HG02623 (cell line): ENCODE results near the gene RDH12.

Experiments
- ATAC-seq: cut with Tn5 transposase; IDR thresholded peaks from one replicate; pipeline ENCODE4 v1.9.1; 2021; ENCODE audit warnings: moderate library complexity; ENCODE audit not compliant: unreplicated experiment

The RDH12 gene

DNA sequence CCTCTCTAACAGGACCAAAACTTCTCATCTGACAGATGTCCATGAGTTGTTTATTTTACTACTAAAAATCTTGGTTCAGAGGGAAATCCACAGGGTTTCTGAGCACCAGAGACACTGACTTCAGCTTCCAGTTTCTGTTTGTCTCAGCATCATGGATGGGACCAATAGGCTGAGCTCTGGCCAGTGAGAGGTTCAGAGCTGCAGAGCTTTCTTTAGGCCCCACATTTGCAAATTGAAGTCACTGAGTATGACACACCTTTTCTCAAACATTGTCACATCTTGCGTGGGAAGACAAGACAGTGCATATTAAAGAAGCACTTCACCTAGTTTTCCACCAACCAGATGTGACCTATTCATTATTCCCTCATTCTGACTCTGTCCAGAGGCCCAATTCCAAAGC, 45.2 kb downstream of the RDH12 start:
- ATAC-seq: no peak

DNA sequence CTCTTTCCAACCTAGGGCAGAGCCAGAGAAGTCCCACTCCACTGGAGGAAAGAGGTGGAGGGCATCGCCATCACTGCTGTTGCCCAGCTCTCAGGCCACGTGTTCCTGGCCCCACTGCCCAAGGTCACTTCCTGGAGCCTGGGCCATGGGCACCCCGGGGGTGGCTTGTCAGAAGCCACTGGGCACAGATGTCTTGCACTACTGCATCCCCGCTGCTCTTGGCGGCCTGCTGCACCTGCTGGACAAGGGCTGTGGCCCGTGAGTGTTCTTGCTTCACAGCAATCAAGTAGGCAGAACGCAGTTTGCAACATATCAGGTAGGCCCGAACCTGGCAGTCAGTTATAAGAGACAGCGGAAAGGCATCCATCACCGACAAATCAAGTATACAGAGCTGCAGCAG, 46.6 kb downstream of the RDH12 start:
- ATAC-seq: no peak

GRCh38 chr14:67749341-67750084, 47.8 kb downstream of the RDH12 start:
- no peak for ATAC-seq

DNA sequence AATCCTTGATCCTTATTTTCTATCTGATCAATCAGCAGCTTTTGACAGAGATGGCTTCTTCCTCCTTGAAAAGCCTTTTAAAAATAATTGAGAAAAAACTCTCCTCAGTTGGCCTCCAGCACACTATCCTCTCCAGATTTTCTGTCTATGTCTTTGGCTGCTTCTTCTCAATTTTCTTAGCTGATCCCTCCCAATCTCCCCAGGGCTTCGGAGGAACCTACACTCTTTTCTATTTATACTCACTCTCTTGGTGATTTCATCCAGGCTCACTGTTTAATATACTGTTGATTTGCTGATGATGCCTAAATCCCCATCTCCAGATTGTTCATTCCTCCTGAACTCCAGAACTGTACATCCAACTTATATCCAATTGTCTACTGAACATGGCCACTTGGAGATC, 54.8 kb downstream of the RDH12 start:
- ATAC-seq: no peak

GRCh38 chr14:67757175-67757574, 55.5 kb downstream of the RDH12 start:
- no peak for ATAC-seq

DNA sequence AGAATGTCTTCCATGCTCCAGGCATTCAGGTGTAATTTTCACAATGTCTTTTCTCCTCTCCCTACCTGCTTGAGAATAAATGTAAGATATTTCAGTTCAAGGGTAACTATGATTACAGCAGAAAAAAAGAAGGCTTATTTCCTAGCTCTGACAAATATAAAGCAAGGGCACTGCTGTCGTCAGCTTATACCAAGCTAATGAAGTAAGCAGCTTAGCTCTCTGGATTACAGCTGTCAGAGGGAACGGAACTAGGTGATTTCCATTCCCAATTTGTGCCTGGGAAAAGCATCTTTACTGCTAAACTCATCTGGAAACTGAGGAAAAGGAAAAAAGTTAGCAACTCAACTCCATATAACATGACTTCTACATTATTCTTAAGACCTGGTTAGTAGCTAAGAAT, 58.2 kb downstream of the RDH12 start:
- no peak for ATAC-seq

GRCh38 chr14:67762051-67762450, 60.4 kb downstream of the RDH12 start:
- ATAC-seq: no peak

GRCh38 chr14:67763158-67763822, 61.6 kb downstream of the RDH12 start:
- ATAC-seq: no peak

DNA sequence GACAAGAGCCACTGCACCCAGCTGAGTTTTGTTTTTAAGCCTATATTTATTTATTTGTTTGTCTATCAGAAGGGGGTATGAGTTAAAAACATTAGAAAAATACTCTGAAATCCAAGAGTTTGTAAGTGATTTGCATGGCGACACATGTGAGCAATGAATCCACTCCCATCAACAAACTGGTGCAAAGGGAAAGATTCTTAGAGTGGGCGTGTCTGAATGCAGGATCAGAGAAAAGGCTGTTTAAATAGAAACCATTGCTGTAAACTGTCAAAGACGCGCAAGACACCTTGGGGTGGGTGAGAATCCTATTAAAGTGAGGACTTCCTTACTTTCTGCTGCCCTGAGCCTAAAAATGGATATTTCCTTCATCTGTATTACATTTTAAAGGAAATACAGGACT, 62.8 kb downstream of the RDH12 start:
- no peak for ATAC-seq

- ATAC-seq: no peak
These were observed 63.6 kb downstream of the RDH12 start for GRCh38 chr14:67765192-67765834.

GRCh38 chr14:67766035-67766680, 64.5 kb downstream of the RDH12 start:
- ATAC-seq: no peak

- no peak for ATAC-seq
These were observed 66.5 kb downstream of the RDH12 start for GRCh38 chr14:67768219-67768618.

DNA sequence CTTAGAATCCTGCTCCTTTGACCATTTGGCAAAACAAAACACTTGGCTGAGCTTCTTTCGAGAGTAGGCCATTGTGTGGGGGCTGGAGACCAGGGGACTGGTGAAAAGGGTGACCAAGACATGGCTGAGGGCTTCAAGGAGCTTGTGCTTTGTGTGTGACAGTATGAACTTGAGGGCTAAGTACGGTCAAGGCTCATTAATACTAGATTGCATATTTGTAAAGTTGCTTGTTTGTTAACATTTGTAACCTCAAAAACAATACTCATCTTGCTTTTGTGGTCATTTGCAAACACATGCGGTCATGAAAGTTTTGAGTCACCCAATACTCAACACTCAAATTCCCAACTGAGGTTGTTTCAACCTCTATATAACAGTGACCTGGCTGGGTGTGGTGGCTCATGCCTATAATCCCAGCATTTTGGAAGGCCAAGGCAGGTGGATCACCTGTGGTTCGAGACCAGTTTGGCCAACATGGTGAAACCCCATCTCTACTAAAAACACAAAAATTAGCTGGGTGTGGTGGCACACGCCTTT, 72.2 kb downstream of the RDH12 start:
- no peak for ATAC-seq

DNA sequence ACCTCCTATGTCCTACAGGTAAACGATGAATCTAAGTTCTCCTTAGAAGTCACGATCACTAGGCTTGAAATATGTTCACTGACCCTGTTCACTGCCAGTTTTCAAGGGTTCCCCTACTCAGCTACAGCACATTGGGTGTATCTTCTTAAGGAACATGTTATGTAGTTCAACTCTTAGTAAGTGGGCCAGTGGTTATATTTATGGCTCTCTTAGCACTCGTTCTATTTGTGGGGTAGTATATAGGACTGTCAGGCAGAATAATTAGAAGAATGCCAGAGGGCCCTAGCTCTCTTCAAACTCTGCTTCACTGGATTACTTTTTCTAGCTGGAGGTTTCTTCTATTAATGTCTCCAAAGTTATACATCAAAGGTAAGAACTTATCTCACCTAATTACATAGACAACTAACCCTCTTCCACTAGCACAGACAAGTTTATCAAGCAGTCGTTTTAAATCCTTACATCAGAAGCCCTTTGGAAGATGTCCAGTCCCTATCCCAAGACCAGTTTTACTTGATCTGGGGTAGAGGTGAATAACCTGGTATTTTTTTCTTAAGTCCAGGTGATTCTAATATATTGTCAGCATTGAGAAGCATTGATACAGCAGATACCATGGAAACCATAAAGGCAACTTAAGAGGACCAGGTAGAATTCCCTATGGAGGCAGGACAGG, 75.1 kb downstream of the RDH12 start:
- ATAC-seq: no peak

GRCh38 chr14:67778792-67779191, 77.1 kb downstream of the RDH12 start:
- ATAC-seq: no peak

- no peak for ATAC-seq
These were observed 80.4 kb downstream of the RDH12 start for GRCh38 chr14:67782090-67782489.
